ENCODE results near the gene RAB7A.
"Not testable (repeated sequence)": the region's sequence is repeated elsewhere in the genome, so short reads cannot be mapped to it uniquely, and the experiment has no call there.

The RAB7A gene

GRCh38 chr3:128725547-128726022, 398 bp upstream of the RAB7A start:
- no peak for DNase-seq (ENCODE audit: extremely low spot score)
- ChIA-PET CTCF (interaction anchor here (0.8 to 3.7 kb wide), 7 partner anchors 10 to 631 kb away, joined by 3 to 19 read pairs (median 3); no protein-coding TSS in a partner anchor), POLR2A (interaction anchor here (1.8 to 3.0 kb wide), 2 partner anchors 10 to 13 kb away, joined by 4 to 15 read pairs; no protein-coding TSS in a partner anchor)
- no peak for TF ChIP-seq CTCF (IDR thresholded peaks at IDR 0.05; ENCODE audit: control extremely low read depth, extremely low read depth, low read depth, missing control alignments)

GRCh38 chr3:128727059-128727458, 1.1 kb downstream of the RAB7A start:
- POLR2A ChIA-PET = interaction anchor here (0.6 to 3.0 kb wide), 5 partner anchors 9 to 156 kb away, joined by 3 to 15 read pairs (median 4); no protein-coding TSS in a partner anchor
- CTCF ChIA-PET = interaction anchor here (1.0 to 1.2 kb wide), 4 partner anchors 19 to 73 kb away, joined by 3 to 5 read pairs (median 3); no protein-coding TSS in a partner anchor
- no peak for TF ChIP-seq CTCF (IDR thresholded peaks at IDR 0.05; ENCODE audit: control extremely low read depth, extremely low read depth, low read depth, missing control alignments)
- DNase-seq (ENCODE audit: extremely low spot score) = no peak

GRCh38 chr3:128727485-128727884, 1.5 kb downstream of the RAB7A start:
- TF ChIP-seq CTCF (IDR thresholded peaks at IDR 0.05; ENCODE audit: control extremely low read depth, extremely low read depth, low read depth, missing control alignments) = no peak
- ChIA-PET CTCF (interaction anchor here (1.1 to 1.2 kb wide), 2 partner anchors 18 to 60 kb away, joined by 3 read pairs; no protein-coding TSS in a partner anchor), POLR2A (interaction anchor here (0.6 to 3.0 kb wide), 3 partner anchors 8 to 136 kb away, joined by 3 to 15 read pairs (median 4); no protein-coding TSS in a partner anchor)

GRCh38 chr3:128727996-128728395, 2.0 kb downstream of the RAB7A start:
- ChIA-PET CTCF (interaction anchor here (1.1 to 2.0 kb wide), 3 partner anchors 12 to 59 kb away, joined by 3 to 8 read pairs (median 3); no protein-coding TSS in a partner anchor), POLR2A (interaction anchor here (0.6 to 3.0 kb wide), 3 partner anchors 8 to 136 kb away, joined by 3 to 15 read pairs (median 4); no protein-coding TSS in a partner anchor)
- no peak for TF ChIP-seq CTCF (IDR thresholded peaks at IDR 0.05; ENCODE audit: control extremely low read depth, extremely low read depth, low read depth, missing control alignments)
- DNase-seq (ENCODE audit: extremely low spot score) = no peak

More at GRCh38 chr3:128727485-128727884, 1.5 kb downstream of the RAB7A start:
- DNase-seq (ENCODE audit: extremely low spot score) = no peak

- DNase-seq (ENCODE audit: extremely low spot score) = not testable (repeated sequence)
- ChIA-PET CTCF (interaction anchor here (1.3 to 2.0 kb wide), 2 partner anchors 11 to 48 kb away, joined by 5 to 8 read pairs; no protein-coding TSS in a partner anchor), POLR2A (interaction anchor here (0.9 kb wide), 1 partner anchor 30 kb away, joined by 3 read pairs; no protein-coding TSS in a partner anchor)
Measured at GRCh38 chr3:128728521-128728920, 2.5 kb downstream of the RAB7A start.

- no peak for TF ChIP-seq CTCF (IDR thresholded peaks at IDR 0.05; ENCODE audit: control extremely low read depth, extremely low read depth, low read depth, missing control alignments)
- DNase-seq (ENCODE audit: extremely low spot score) = no peak
- ChIA-PET POLR2A (interaction anchor here (0.7 kb wide), 2 partner anchors 419 to 1184 kb away, joined by 3 to 4 read pairs; no protein-coding TSS in a partner anchor), CTCF (interaction anchor here (1.4 to 2.5 kb wide), 4 partner anchors 30 to 65 kb away, joined by 3 to 9 read pairs (median 4); no protein-coding TSS in a partner anchor)
Measured at GRCh38 chr3:128730471-128730870, 4.5 kb downstream of the RAB7A start.

All from GM10248 (cell line).